NCI-H1417 treated with DMSO at 0.1 percent for 48 hours (cell line): ENCODE measurements around the gene EMC8.
"Not testable (repeated sequence)": the region's sequence is repeated elsewhere in the genome, so short reads cannot be mapped to it uniquely, and the experiment has no call there.

ENCODE experiments used
- DNase-seq: peaks from one replicate; lab custom pipeline; 2025; lab: John Stamatoyannopoulos, UW

Gene EMC8

DNA sequence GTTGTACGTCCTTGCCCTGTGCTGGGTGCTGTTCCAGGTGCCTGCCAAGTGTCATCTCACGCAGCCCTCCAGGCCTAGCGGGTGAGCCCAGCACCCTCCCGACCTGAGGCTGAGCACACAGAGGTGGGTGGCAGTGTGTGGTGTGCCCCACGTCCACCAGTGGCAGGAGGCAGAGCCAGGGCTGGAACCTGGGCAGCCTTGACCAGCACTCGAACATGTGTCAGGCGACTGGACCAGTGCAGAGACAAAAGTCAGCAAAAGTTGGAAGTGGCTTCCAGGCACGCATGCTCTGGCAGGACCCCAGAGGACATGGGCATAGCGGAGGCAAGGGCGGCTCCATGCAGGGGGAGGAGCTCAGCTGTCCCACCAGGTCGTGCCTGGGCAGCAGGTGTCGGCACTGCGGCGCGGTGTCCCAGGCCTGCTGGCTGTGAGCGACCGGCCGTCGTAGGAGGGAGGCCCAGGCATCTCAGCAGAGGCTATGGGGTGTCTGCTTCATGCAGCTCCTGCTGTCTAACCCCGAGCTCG lies 35.9 kb upstream of the EMC8 start:
- no peak for DNase-seq

DNA sequence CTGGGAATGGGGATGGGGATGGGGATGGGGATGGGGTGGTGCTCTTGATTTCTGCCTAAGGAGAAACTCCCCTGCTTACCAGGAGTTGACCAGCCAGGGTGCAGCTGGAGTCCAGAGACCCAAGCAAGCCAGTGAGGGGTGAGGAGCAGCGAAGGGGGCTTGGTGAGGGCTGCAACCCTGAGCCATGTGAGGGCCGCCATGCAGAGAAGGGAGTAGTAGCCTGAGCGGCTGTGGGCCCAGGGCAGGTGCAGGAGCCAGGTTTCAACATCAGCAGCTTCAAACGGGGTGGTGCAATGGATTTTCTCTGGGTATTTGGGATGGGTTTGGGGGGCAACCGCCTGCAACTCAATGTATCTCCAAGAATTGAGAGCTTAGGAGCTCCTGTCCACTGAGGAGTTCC lies 35.4 kb upstream of the EMC8 start:
- DNase-seq = no peak

DNA sequence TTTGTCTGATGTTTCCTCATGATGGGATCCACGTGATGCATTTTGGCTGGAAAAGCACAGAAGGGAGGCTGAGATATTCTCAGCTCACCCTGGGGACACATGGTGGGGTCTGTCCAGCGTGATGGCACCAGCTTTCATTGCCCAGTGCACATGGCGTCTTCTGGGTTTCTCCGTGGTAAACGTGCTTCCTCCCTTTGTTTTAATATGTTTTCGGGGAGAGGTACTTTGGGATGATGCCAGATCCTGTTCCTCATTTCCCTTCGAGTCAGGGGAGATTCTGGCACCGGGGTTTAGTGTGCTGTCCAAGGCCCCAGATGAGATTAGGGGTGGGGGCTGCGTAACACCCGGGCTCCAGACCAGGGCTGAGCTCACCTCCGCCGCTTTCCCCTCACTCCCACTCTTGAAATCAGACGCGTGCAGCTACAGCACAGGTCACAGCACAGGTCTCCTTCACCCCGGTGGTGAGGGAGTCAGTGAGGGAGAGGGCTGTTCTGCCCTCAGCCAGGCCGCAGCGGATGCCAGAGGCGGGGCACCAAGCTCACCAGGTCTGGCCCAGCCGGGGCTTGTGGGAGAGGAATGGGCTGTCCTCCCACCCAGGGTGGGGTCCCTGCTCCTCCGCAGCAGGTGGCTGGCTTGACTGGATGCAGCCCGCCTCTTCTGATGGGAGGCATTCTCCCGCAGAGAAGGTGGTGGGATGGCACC lies 34.0 kb upstream of the EMC8 start:
- DNase-seq = no peak

DNA sequence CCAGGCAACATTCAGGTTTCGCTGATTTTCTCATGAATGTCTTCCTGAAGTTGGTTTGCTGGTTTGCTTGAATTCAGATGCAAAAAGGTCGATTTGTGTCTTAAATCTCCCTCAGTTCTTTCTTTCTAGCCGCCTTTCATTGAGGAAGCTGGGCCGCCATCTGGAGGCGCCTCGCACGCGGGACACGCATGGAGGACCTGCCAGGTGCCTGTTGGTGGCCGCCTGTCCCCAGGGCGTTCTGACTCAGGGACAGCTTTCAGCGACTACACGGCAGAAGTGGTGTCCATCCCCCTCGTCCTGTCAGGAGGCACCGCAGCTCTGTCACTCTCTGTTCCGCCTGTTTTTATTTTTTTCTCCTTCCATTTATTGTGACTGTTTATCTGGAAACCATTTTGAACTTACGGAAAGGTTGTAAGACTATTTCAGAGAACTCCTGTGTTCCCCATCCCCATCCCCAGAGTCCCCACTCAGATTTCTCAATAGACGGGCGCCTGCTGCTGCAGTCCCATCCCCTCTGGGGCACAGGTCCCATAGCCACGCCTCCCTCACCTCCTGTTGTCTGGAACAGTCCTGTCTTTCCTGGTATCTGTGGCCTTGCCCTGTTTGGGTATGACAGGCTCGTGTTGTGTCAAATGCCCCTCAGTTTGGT lies 33.4 kb upstream of the EMC8 start:
- DNase-seq = no peak

DNA sequence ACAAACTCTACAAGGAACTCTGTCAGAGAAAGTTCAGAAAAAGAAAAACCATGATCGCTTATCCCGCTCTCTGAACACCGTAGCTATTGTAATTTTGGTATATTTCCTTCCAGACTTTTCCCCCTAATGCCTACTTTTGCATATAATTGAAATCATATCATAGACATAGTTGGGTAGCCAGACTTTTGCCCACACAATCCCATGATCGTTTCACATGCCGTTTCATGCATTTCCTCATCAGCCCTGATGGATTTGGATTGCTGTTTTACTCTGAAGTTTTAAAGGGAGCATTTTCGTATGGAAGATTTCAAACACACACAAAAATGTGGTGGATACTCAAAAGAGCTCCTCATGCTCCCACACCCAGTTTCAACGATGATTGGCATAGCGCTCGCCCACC lies 31.5 kb upstream of the EMC8 start:
- DNase-seq = no peak

DNA sequence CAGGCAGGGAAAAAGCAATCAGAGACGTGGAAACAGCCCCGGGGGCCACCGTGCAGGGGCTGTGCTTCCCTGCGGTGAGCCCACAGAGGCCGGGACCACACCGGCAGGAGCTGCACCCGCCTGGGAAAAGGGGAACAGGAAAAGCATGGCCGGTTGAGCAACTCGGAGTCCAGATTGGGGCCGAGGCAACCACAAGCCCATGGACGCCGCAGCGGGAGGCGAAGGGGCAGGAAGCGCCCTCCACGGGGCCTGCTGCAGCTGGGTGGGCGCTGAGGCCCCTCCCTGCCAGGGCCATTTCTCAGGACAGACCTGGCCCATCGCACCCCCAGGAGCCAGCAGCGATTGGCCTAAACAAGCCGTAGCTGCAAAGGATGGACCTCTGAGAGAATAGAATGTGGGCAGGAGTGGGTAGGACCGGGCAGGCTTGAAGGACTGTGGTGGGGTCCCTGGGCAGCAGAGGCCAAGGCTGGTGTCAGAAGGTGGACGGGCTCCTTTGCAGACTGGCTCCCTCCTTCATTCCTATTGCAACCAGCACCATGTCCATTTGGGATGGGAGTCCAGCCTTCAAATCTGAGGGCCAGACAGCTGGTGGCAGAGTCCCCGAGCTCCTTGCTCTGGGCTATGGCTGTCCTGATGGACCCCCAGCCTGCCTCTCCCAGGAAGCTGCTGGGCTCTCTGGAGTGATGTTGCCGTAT lies 30.6 kb upstream of the EMC8 start:
- DNase-seq = no peak

DNA sequence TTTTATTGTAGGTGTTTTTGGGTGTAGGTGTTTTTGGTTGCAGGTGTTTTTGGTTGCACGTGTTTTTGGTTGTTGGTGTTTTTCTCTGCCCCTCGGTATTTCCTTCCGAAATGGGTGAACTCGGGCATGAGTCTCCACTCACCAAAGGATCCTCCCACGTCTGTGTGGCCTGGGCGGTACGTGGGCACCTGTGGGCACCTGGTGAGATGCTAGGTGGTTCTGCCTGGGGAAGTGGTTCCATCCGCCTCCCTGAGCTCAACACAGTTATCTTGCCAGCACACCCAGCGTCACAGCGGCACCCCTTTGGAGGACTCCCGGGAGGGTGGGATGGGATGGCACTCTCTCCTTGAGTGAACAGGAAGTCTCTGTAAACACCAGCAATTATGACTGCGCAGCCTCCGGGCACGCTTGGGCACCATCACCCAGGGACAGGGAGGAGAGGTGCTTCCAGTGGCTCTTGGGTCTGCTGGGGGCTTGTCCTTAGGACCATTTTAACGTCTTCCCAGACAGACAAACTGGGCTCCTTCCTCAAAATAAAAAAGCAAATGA lies 29.9 kb upstream of the EMC8 start:
- DNase-seq = no peak

DNA sequence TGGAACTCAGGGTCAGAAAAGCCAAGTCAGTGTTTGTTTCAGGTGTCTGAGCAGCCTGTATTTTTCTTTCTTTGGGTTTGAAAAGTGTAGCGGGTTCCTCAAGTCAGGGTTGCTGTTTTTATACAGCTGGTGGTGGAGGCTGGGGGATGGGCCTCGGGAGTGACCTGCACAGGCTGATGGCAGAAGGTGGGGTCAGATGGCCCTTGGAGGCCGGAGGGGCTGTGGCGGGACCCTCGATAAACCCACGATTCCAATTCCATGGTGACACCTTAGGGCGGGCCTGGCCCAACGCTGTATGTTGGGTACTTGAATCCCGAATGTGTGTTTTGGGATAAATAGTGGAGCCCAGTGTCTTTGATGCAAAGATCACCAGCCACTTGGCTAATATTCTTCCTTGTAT lies 28.8 kb upstream of the EMC8 start:
- no peak for DNase-seq

DNA sequence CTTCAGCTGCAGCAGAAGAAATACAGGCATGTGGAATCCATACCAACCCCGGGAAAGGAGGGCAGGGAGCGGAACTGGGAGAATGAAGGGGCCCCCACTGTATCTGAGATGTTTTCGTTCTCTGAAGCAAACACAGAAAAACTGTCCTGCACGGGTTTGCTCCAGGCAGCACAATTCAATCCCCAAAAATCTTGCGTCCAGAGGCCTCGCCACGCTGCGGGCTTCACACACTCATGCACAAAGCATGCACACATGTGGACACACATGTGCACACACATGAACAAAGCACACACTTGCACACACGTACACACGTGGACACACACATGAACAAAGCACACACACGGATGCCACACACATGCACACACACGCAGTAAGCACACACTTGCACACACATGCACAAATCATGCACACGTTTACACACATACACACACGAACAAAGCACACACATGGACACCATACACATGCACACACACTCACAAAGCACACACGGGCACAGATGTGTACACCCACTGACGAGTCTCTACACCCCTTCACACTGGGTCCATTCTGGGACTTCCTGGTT lies 27.4 kb upstream of the EMC8 start:
- DNase-seq = no peak

DNA sequence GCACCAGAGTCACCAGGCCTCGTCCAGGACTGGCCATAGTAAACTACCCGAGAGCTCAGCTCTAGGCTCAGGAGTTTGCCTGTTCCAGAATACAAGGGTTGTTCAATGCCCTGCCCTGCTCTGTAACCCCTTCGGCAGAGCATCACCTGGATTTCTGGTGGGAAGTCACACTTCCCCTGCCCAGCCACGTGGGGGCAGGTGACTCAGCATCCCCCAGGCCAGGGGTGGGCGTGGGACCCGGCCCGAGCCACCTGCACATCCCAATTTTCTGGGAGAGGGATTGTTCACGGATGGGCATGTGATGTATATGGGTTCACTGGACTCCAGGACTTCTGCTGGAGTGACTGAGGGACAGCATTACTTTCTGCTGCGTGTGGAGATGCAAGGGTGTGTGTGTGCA lies 26.0 kb upstream of the EMC8 start:
- no peak for DNase-seq

DNA sequence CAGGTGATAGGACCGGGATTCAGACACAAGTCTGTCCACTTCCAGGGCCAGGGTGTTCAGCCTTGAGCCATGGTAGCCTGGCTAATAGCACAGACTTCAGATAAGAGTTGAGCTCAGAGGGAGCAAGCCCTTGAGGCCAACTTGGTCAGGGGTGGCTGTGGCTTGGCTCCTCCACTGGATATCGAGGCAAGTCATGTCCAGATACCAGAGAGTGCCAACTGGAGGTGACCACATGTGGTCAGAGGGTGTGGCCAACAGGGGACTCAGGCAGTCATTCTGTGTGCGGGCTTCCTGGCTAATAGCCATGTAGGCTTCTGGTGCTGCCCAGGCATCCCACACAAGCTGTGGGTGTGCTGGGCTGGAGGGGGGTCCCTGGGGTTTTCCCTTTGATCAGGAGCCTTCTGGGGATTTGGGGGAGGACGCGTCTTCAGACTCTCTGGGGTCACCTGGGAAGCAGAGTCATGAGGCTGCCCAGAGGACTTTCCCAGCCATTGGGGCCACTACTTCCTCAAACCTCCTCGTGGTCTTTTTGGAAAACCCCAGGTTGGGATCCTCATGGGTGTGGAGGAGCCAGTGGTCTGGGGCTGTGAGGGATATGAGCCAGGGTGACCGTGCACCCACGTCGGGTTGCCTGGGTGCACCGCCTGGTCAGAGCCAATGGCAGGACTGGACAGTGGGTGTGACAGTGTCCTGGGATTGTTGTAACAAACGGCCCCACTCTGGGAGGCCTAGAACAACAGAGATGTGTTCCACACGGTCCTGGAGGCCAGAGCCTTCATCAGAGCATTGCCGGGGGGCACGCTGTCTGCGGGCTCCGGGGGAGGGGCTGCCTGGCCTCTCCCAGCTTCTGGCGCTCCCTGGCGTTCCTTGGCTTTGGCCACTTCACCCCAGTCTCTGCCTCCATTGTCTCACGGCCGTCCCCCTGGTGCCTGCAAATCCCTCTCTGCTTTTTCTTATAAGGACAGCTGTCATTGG lies 25.1 kb upstream of the EMC8 start:
- DNase-seq = no peak

DNA sequence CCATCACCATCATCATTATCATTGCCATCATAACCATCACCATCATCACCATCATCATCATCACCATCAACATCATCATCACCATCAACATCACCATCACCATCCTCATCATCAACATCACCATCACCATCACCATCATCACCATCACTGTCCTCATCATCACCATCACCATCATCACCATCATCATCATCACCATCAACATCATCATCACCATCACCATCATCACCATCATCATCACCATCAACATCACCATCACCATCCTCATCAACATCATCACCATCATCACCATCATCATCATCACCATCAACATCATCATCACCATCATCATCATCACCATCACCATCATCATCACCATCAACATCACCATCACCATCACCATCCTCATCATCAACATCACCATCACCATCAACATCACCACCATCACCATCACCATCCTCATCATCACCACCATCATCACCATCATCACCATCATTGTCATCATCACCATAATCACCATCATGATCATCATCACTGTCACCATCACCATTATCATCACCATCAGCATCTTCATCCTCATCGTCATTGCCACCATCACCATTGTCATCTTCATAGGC lies 24.1 kb upstream of the EMC8 start:
- DNase-seq = no peak

DNA sequence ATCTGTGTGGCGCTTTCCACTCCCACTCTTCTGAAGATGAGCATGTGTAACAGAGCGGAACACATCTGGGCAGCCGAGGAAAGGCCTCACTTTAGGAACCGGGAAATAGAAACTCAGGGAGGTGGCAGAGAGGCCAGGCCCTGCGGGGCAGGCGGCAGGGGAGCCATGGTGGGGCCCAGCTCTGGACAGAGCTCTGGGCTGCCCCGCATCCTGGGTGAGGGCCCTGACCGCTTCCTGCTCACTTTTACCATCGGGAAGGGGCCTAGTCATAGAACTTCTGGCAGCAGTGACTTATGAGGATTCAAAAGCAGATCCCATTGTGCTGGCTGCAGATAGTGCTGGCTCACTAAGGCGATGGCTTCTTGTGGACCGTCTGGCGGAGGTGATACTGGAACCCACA lies 22.8 kb upstream of the EMC8 start:
- DNase-seq = no peak

DNA sequence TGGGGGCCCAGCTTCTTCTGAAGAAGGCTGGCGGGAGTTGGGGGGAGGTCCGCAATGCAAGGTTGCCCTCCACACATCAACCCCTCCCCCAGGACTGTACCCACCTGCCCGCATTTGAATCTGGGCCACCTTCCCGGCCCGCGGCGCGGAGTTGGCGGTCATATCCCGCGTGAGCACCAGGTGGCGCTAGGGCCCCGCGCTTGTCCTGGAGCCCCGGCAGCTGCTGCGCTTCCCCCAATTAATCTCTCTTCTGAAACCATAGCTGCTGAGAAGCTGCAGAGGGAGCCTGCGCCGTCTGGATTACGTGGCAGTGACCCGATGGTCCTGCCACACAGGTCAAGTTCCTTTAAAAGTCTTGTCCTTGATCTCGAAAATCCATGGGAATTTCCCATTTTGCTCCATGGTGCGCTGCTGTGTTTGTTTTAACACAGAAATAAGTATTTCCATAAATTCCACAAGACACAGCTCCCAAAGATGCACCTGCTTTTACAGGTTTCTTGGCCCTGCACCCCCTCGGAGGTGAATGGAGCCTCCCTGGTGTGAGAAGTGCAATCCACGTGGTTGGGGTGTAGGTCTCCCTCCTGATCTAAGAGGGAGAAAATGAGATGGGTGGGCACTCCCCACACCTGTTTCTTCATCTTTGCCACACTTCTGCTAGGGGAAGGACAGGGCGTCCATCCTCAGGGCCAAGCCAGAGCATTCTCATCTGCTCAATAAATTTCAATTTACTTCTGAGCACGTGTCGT lies 22.2 kb upstream of the EMC8 start:
- DNase-seq = peak; percentile 12

DNA sequence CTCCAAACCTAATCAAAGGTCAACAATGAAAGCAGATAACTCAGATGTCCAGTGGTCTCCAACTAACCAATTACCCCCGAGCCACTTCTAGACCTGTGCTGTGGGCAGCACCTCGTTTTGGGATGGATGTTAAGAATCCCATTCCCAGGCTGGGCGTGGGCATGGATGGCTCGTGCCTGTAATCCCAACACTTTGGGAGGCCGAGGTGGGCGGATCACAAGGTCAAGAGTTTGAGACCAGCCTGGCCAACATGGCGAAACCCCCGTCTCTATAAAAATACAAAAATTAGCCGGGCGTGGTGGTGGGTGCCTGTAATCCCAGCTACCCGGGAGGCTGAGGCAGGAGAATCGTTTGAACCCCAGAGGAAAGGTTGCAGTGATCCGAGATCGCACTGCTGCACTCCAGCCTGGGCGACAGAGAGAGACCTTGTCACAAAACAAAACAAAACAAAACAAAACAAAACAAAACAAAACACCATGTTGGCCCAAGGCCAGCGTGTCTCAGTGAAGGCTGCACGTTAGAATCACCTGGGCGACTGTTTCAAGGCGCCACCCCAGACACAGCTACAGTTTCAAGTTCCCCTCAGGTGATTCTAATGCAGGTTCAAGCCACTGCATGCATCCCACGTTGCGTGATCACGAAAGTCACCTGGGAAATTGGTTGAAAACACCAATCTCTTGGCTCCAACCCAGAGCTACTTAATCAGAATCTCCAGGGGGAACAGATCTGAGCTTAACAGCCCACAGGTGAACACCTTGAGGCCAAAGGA lies 21.4 kb upstream of the EMC8 start:
- no peak for DNase-seq

DNA sequence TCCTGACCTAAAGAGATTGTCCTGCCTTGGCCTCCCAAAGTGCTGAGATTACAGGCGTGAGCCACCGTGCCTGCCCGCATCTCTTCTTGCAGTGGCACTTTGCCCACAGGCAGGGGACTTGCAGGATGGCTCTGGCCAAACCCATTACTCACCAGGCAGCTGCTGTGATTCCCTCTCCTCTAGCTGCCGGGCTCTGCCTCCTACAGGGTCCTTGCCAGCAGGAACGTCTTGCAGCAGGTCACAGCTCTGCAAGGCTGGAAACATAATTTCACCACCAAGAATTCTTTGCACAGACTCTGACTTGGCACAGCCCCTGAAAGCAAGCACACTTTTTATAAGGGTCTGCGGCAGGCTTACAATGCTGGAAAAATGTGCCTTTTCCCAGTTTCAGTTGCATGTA lies 20.4 kb upstream of the EMC8 start:
- no peak for DNase-seq

DNA sequence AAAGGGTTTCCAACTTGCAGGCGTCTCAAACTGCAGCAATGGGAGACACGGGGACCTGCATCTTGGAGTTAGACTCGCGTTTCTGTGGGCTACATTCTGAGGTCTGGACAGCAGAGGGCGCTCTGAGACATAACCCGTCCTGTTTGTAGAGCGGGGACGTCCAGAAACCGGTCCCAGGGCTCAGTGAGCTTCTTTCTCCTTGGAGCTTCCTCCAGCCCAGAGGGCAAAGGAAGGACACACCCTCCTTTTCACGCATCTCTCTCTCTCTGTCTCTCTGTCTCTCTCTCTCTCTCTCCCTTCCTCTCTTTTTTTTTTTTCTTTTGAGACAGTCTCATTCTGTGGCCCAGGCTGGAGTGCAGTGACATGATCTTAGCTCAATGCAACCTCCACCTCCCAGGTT lies 19.9 kb upstream of the EMC8 start:
- no peak for DNase-seq

DNA sequence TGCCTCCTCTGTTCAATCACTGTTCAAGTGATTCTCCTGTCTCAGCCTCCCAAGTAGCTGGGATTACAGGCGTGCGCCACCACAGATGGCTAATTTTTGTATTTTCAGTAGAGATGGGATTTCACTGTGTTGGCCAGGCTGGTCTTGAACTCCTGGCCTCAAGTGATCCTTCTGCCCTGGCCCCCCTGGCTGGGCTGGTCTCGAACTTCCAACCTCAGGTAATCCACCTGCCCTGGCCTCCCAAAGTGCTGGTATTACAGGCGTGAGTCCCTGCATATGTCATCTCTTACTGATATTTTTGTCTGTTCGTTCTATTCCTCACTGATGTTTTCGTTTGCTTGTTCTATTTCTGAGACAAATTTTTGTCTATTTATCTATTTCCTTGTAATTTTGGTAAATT lies 17.9 kb upstream of the EMC8 start:
- not testable (repeated sequence) for DNase-seq

DNA sequence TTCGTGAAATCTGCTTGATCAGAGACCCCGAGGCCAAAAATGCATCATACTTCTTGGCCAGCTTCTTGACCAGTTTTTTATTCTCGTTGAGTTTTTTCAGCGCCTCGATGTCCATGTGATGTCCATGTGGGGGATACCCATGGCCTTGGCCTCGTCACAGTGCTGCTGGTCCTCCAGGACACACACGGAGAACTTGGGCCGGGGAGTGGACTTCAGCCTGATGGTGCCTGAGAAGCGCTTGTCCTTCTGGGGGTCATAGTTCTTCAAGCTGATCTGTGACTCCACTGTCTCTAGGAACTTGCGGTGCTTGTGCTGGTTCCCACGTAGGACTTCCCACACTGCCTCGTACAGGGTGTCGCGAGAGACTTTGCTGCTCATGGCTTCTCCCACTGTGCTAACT lies 16.8 kb upstream of the EMC8 start:
- DNase-seq = no peak
